Stimulated activated CD8-positive, alpha-beta memory T cell treated with anti-CD3 and anti-CD28 coated beads, Interleukin-4, amount 100 ng/mL, for 1 hour (primary cell): Measurements from ENCODE around the gene PKP1.

Experiments
- DNase-seq, 2 donors: peaks; one replicate each; pipeline ENCODE4 v3.0.0-alpha.2; 2020; ENCODE audit warnings: low read depth in 2 of 2, low spot score in 1 of 2

The PKP1 gene

GRCh38 chr1:201366696-201367095 is 83.4 kb downstream of the PKP1 start:
- no peak for DNase-seq

- no peak for DNase-seq
Observed at GRCh38 chr1:201369209-201369608, 85.9 kb downstream of the PKP1 start.

GRCh38 chr1:201370500-201370899 is 87.2 kb downstream of the PKP1 start:
- DNase-seq, result no peak

GRCh38 chr1:201371276-201371675 is 88.0 kb downstream of the PKP1 start:
- no peak for DNase-seq

GRCh38 chr1:201371792-201372191 is 88.5 kb downstream of the PKP1 start:
- DNase-seq, result no peak

GRCh38 chr1:201374364-201374763 is 91.1 kb downstream of the PKP1 start:
- DNase-seq, result no peak

GRCh38 chr1:201375169-201375568 is 91.9 kb downstream of the PKP1 start:
- no peak for DNase-seq

GRCh38 chr1:201376107-201376463 is 92.8 kb downstream of the PKP1 start:
- no peak for DNase-seq

- no peak for DNase-seq
Observed at GRCh38 chr1:201376464-201377374, 93.4 kb downstream of the PKP1 start.

GRCh38 chr1:201377611-201378092 is 94.3 kb downstream of the PKP1 start, which contains the start of gene TNNT2:
Gene TNNT2, minus strand, starts transcription at chr1:201377680. Its CDS starts 4,426 bp downstream, at chr1:201373254.
- no peak for DNase-seq

GRCh38 chr1:201378804-201379203 is 95.5 kb downstream of the PKP1 start:
- DNase-seq, result no peak

GRCh38 chr1:201379733-201380242 is 96.5 kb downstream of the PKP1 start:
- no peak for DNase-seq

GRCh38 chr1:201381130-201381529 is 97.8 kb downstream of the PKP1 start:
- DNase-seq, result no peak
